Activated CD8-positive, alpha-beta memory T cell treated with anti-CD3 and anti-CD28 coated beads, Interleukin-2, amount 10 ng/mL, durations not matched to agents 7 days and 5 days (primary cell): ENCODE results near the gene FABP2. TPM values are rescaled to one million over a fixed set of nuclear protein-coding genes. Genes with fewer than 3 reads are reported as not detected.
"Not testable (repeated sequence)": the region's sequence is repeated elsewhere in the genome, so short reads cannot be mapped to it uniquely, and the experiment has no call there.

Experiments used
- ATAC-seq: fragments of 150-1000 bp; cut with Tn5 transposase; one replicate; pipeline ENCODE4 v1.10.0; 2021; ENCODE audit warnings: moderate library complexity
- CTCF ChIA-PET: fragments of 350-600 bp; sonication (Branson Sonifier 250); formaldehyde crosslinking; loops from one replicate; lab custom pipeline; 2021; ENCODE audit warnings: antibody characterized with exemption; lab: Charles Lee
- DNase-seq: peaks from one replicate; pipeline ENCODE4 v3.0.0-alpha.2; 2020
- H3K27ac Mint-ChIP-seq: one replicate; pipeline ENCODE4 v1.8.0; 2021; ENCODE audit warnings: mild to moderate bottlenecking, mixed read lengths
- H3K27me3 Mint-ChIP-seq: one replicate; pipeline ENCODE4 v1.8.0; 2021; ENCODE audit warnings: mixed read lengths
- H3K36me3 Mint-ChIP-seq: one replicate; pipeline ENCODE4 v1.8.0; 2021; ENCODE audit warnings: mild to moderate bottlenecking, mixed read lengths
- H3K4me1 Mint-ChIP-seq: one replicate; pipeline ENCODE4 v1.8.0; 2021; ENCODE audit warnings: mixed read lengths
- H3K4me3 Mint-ChIP-seq: one replicate; pipeline ENCODE4 v1.8.0; 2021; ENCODE audit warnings: mild to moderate bottlenecking, moderate library complexity, mixed read lengths
- H3K9me3 Mint-ChIP-seq: one replicate; pipeline ENCODE4 v1.8.0; 2022; ENCODE audit warnings: low read depth, mixed read lengths
- total RNA-seq, 2 experiments: library from RNA; stranded (reverse); gene quantifications; one replicate each; pipeline ENCODE4 v1.2.3, GENCODE V29; 2021

FABP2 gene
- total RNA-seq: not detected

DNA sequence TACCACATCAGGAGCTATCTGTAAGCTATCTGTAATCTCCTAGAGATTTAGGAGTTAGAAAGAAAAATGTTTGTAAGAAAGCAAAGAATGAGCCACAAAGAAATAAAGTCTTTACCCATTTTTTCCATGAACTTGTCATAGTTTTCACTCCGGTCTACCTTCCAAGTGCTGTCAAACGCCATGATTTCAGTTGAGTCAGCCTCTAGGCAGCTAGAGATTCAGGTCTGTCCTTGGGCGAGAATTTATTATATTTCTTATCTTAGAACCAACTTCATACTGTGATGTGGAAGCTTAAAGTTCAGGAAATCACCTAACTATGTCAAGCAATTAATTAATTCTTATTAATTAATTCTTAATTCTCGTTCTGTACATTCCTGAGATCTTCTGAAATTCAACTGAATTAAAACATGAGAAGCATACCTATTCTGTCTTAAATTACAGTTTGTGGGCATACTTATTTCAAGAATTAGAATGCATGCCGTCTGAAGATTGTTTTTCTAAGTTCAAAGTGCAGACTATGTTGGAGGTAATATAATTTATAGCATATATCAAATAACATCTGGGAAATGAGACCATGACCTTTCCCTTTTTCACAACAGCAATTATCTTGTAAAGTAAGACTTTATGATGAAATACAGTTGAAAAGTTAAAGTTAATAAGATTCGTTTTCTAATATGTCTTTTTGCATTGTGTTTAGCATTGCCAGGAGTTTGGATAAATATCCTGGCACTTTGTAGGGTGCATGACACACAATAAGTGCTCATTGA is at the start of gene FABP2:
TSS of gene FABP2 (minus strand) at position 218 of the 767 bp plus-strand sequence. CDS start at position 182, 36 bp downstream.
- H3K4me1 Mint-ChIP-seq: no peaks in the 10 kb centered on the region
- no peak within 1 kb of the TSS for H3K4me3 Mint-ChIP-seq
- H3K27me3 Mint-ChIP-seq: peaks cover 20% of the 10 kb centered on the region
- CTCF ChIA-PET: no interaction called here
- H3K36me3 Mint-ChIP-seq: no peaks in the 10 kb centered on the region
- DNase-seq: no peak
- no peak for ATAC-seq
- H3K9me3 Mint-ChIP-seq: no peaks in the 10 kb centered on the region
- H3K27ac Mint-ChIP-seq: no peak within 1 kb of the TSS

DNA sequence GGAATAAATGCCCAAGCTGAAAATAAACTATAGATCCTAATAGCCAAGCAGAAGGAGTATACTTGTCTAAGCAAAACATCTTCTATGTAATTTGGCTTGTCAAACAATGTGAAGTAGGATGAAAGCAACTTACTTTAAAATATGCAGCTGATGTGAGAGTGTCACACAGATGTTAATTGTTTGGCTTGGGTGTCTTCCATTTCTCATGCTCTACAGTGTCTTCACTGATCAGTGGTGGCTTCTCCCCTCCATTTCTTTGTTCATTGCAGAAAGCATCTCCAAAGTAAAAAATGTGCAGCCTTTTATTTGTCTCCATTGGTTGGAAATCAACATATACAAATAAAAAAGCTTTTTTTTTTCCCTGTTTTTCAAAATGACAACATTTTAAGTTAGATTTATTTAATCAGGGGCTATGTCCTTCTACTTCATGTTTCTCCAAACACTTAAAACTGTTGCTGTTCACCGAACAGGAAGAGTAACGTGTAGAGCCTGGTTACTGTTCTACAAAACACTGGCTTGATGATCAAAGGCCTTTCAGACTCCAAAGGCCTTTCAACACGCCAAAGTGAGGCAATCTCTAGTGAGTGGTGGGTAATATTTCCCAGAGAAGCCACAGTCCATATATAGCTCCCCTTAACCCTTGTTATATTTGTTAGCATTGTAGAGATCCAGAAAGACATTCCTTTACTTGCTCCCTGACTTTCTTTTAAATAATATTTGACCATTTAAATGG is 49.2 kb upstream of the FABP2 start:
- peaks cover 18% of the 10 kb centered on the region for H3K4me1 Mint-ChIP-seq
- H3K4me3 Mint-ChIP-seq, H3K27ac Mint-ChIP-seq, H3K27me3 Mint-ChIP-seq, ATAC-seq, H3K36me3 Mint-ChIP-seq, DNase-seq, CTCF ChIA-PET, H3K9me3 Mint-ChIP-seq: not testable (repeated sequence)

DNA sequence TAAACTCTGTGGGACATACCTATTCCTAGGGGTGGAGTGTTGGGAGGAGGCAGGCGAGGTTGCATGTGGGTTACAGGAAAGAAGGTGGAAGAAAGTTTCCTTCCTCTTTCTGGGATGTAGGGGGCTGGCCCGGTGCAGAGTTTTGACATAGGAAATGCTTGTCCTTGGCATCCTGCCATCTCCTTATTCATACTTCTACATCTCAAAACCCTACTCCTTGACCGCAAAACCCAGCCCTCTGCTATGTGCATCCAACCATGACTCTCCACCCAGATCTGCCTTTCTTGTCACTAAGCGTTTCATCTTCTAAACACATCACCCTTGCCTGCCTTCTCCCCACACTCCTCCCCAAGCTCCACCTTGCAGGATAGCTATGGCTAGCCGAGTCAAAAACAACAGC is 48.5 kb upstream of the FABP2 start:
- H3K27me3 Mint-ChIP-seq, CTCF ChIA-PET, H3K9me3 Mint-ChIP-seq, H3K36me3 Mint-ChIP-seq, H3K4me3 Mint-ChIP-seq, H3K27ac Mint-ChIP-seq: not testable (repeated sequence)
- DNase-seq (peak; percentile 75), ATAC-seq (peak; percentile 92)
- H3K4me1 Mint-ChIP-seq: peaks cover 18% of the 10 kb centered on the region

DNA sequence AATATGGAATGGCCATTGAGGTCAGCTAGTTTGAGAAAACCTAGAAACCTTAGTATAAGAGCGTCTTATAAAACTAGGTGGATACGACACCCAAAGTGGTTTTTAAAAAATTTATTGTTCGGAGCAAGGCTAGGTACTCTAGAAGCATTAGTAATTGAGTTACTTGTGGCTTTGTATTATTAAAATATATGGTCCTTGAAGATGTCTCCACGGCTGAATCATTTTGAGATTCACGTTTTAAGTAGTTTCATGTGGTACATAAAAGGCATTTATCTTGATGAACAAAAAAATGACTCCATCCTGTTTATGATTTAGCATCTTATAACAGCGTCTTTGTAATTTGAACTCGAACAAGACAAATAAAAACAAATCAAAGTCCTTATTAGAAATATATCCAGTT is 44.9 kb upstream of the FABP2 start:
- not testable (repeated sequence) for ATAC-seq, DNase-seq, H3K9me3 Mint-ChIP-seq

DNA sequence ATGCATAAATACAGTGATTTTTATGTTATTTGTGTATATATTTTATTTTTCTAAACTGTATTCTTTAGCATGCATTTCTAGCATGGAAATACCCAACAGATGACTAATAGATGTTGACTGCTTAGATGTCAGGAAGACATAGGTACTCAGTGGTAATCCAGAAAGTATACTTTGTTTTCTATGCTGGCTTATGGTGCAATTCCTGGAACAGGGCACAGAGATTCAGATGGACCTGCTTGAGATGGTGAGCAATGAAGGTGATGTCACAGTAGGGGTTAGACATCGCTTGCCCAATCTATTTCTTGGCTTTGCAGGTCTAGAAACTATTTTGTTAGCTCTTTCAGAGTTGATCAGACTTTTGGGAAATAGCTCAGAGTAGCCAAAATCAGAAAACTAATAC is 42.3 kb upstream of the FABP2 start:
- CTCF ChIA-PET, H3K36me3 Mint-ChIP-seq, DNase-seq, ATAC-seq, H3K27me3 Mint-ChIP-seq, H3K4me1 Mint-ChIP-seq, H3K9me3 Mint-ChIP-seq, H3K4me3 Mint-ChIP-seq, H3K27ac Mint-ChIP-seq: not testable (repeated sequence)

More for the DNA sequence above, 44.9 kb upstream of the FABP2 start:
- H3K27me3 Mint-ChIP-seq, H3K27ac Mint-ChIP-seq, CTCF ChIA-PET, H3K4me3 Mint-ChIP-seq, H3K36me3 Mint-ChIP-seq: not testable (repeated sequence)
- H3K4me1 Mint-ChIP-seq: peaks cover 12% of the 10 kb centered on the region

DNA sequence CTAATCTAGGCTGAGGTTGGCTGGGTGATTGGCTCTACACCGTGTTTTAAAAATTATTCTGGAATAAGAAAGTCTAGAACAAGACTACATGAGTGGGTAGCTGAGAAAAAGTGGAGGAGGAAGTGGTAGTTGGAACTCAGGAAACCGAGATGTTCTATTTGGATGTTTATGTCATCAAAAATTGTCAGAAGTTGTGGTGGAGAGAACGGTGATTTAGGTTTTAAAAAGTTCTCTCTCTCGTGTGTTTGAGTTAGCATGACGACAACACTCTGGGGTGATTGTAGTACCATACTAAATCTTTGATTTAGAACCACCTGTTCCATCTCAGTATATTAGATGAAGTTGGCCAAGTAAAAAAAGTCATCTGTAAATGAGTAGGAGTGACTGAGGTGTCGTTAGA is 41.4 kb upstream of the FABP2 start:
- DNase-seq, H3K36me3 Mint-ChIP-seq, ATAC-seq, H3K27me3 Mint-ChIP-seq, H3K27ac Mint-ChIP-seq, CTCF ChIA-PET, H3K4me1 Mint-ChIP-seq, H3K4me3 Mint-ChIP-seq, H3K9me3 Mint-ChIP-seq: not testable (repeated sequence)

DNA sequence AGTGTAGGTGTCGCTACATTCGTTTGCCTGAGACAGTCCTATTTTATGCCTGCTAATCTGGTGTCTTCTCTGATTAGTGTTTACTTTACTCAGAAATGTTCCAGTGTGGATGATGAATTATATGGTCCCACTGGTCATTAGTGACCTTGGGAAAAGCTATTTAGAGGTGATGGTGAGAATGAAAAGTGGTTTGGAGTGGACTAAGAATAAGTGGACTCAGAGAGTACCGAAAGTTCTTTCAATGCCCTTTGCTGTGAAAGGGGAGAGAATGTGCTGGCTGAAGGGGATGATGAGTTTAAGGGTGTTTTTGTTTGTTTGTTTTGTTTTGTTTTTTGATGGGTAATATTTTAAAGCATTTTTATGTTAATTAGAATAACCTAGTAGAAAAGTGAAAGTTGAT is 40.5 kb upstream of the FABP2 start:
- H3K27ac Mint-ChIP-seq, H3K9me3 Mint-ChIP-seq, ATAC-seq, CTCF ChIA-PET, H3K4me1 Mint-ChIP-seq, H3K36me3 Mint-ChIP-seq, H3K27me3 Mint-ChIP-seq, H3K4me3 Mint-ChIP-seq, DNase-seq: not testable (repeated sequence)

DNA sequence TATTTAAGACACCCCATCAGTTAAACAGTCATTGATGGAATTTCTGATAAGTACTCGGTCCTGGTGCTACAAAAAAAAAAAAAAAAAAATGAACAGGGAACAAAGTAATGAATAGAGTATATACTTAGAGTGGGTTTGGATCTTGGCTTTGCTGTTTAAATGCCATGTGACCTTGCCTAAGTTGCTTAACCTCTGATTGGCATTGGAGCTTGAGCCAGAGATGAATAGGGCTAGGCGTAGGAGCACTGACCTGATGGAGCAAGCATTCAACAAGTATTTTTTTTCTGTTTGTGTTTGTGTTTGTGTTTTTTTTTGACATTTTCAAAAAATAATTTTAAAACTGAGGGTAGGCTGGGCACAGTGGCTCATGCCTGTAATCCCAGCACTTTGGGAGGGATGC is 37.9 kb upstream of the FABP2 start:
- DNase-seq, ATAC-seq, CTCF ChIA-PET, H3K27me3 Mint-ChIP-seq, H3K4me1 Mint-ChIP-seq, H3K36me3 Mint-ChIP-seq, H3K27ac Mint-ChIP-seq, H3K4me3 Mint-ChIP-seq, H3K9me3 Mint-ChIP-seq: not testable (repeated sequence)

DNA sequence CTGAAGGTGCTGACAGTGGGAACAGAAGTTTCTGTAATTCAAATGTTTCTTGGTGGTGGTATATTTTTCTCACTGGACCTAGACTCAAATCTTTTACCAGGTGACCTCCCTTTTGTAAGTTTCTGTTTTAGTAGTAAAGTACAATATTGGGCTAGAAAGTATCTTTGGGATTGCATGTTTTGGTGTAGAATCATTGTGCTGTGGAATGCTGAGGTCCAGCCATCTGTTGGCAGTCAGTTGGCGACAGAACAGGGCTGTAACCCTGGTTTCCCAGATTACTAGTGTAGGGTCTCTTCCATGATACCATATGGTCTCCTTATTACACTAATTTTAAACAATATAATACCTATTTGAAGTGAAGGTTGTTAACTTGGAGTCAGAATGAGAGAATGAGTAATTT is 34.9 kb upstream of the FABP2 start:
- H3K36me3 Mint-ChIP-seq: not testable (repeated sequence)

DNA sequence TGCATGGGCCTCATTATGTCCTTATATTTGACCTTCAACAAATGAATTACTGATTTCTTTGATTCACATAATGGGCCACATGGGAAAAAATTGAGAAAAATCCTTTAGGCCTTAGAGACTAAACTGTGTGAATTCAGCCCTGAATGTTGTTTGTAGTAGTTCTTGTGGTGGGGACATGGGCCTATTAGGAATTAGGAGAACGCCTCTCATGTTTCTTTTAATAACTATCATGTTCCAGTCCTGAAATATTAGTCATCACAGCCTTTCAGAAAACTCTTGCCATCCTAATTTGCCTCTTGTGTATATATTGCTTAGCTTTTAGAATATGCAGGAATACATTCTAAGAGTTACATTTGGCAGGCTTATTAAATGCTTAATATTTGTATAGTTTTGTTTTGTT is 34.1 kb upstream of the FABP2 start:
- H3K9me3 Mint-ChIP-seq, CTCF ChIA-PET, H3K27me3 Mint-ChIP-seq: not testable (repeated sequence)

More for the DNA sequence above, 34.9 kb upstream of the FABP2 start:
- ATAC-seq, H3K4me3 Mint-ChIP-seq, CTCF ChIA-PET, H3K27me3 Mint-ChIP-seq, H3K4me1 Mint-ChIP-seq, DNase-seq, H3K9me3 Mint-ChIP-seq, H3K27ac Mint-ChIP-seq: not testable (repeated sequence)

DNA sequence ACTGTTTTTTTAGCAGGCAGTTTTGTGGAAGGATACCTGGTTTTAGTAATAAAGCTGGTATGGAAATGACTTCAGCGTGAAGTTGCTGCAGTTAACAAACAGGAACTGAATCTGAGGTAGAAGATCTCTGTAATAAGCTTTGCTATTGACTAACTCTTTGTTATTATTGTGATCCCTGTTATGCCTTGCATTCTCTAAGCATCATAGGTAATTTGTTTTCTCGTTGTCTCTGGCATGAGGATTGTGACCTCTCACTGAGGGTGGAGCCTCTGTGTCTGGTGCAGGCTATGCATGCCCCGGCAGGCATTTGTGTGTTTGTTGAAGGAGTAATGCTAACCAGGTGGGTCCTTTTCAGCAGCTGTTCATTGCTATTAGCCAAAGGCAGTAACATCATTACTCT is 31.4 kb upstream of the FABP2 start:
- H3K27ac Mint-ChIP-seq, DNase-seq, H3K4me1 Mint-ChIP-seq, H3K27me3 Mint-ChIP-seq, H3K4me3 Mint-ChIP-seq, H3K36me3 Mint-ChIP-seq, CTCF ChIA-PET, ATAC-seq, H3K9me3 Mint-ChIP-seq: not testable (repeated sequence)

More for the DNA sequence above, 34.1 kb upstream of the FABP2 start:
- ATAC-seq, H3K36me3 Mint-ChIP-seq, DNase-seq, H3K4me3 Mint-ChIP-seq, H3K27ac Mint-ChIP-seq, H3K4me1 Mint-ChIP-seq: not testable (repeated sequence)

DNA sequence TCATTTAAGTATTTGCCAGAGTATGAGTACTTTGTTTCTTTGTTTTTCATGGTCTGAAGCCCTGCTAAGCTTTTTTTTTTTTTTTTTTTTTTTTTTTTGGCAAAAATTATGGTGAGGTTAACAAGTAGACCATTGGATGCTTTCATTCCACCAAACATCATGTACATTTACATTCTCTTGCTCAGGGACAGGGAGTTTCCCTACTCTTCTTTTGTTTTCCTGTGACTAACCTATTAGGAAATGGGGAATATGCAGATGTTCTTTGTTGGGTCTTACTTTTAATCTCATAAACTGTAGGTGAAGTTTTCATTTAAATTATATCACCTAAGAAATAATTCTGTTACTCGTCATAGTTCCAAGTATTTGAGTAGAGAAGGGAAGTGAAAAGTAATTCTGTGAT is 26.2 kb upstream of the FABP2 start:
- H3K27me3 Mint-ChIP-seq, H3K36me3 Mint-ChIP-seq, DNase-seq, ATAC-seq, H3K9me3 Mint-ChIP-seq, H3K4me1 Mint-ChIP-seq, H3K27ac Mint-ChIP-seq, CTCF ChIA-PET, H3K4me3 Mint-ChIP-seq: not testable (repeated sequence)

DNA sequence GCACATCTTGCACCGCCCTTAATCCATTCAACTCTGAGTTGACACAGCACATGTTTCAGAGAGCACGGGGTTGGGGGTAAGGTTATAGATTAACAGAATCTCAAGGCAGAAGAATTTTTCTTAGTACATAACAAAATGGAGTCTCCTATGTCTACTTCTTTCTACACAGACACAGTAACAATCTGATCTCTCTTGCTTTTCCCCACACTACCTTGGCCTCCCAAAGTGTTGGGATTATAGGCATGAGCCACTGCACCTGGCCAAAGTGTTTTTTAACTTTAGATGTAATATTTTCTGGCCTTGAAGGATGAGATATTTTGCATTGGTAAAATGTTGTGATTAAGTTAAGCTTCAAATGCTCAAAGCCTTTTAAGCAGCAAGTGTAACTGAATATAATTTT is 21.4 kb upstream of the FABP2 start:
- H3K4me3 Mint-ChIP-seq, H3K36me3 Mint-ChIP-seq, H3K4me1 Mint-ChIP-seq, CTCF ChIA-PET, H3K27ac Mint-ChIP-seq, H3K9me3 Mint-ChIP-seq, DNase-seq, H3K27me3 Mint-ChIP-seq, ATAC-seq: not testable (repeated sequence)

DNA sequence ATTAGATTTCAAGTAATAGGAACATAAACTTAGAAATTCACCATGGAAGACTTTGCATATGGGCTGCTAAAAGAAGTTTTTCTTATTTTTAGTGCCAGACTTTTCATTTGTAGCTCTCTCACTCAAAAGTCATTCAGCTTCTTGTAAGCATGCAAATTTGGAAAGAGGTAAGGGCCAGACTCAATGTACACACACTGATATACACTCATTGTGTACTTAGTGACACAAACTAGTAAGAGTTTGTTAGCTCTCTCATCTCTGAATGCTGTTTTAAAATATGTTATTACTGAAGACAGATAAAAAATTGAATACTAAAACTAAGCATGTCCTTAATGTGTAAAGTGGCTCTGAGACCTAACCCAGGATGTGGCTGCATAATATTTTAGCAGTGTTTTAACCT is 18.0 kb upstream of the FABP2 start:
- H3K27me3 Mint-ChIP-seq, H3K36me3 Mint-ChIP-seq, H3K9me3 Mint-ChIP-seq, ATAC-seq, H3K4me3 Mint-ChIP-seq, H3K4me1 Mint-ChIP-seq, CTCF ChIA-PET, H3K27ac Mint-ChIP-seq, DNase-seq: not testable (repeated sequence)
